Muscle of leg (tissue), 11 donors: ENCODE data around the gene EFCAB6. TPM values are rescaled to one million over a fixed set of nuclear protein-coding genes. Genes with fewer than 3 reads are reported as not detected.

Experiments
- DNase-seq: peaks from one replicate; pipeline ENCODE4 v3.0.0; 2013
- H3K27ac ChIP-seq: one replicate; pipeline ENCODE4 v1.5.1; 2013; ENCODE audit warnings: mild to moderate bottlenecking, low read length, control low read depth
- H3K27me3 ChIP-seq: one replicate; pipeline ENCODE4 v1.6.1; 2013; ENCODE audit warnings: low read length; ENCODE audit not compliant: control insufficient read depth, insufficient read depth
- H3K36me3 ChIP-seq: one replicate; pipeline ENCODE4 v1.6.1; 2013; ENCODE audit warnings: low read length; ENCODE audit not compliant: control insufficient read depth, insufficient read depth
- H3K4me1 ChIP-seq: one replicate; pipeline ENCODE4 v1.6.1; 2013; ENCODE audit warnings: low read length; ENCODE audit not compliant: control insufficient read depth, insufficient read depth
- H3K4me3 ChIP-seq: one replicate; pipeline ENCODE4 v1.5.1; 2013; ENCODE audit warnings: low read length, control low read depth
- H3K9me3 ChIP-seq: replicated peaks from 2 replicates; pipeline ENCODE4 v1.6.1; 2013; ENCODE audit warnings: low read depth, low read length; ENCODE audit not compliant: control insufficient read depth
- WGBS: methylation state at CpG from one replicate; pipeline ENCODE4 v1.1.5; 2013; ENCODE audit warnings: missing lambda C conversion rate; ENCODE audit not compliant: insufficient coverage; 5-methylcytosine and 5-hydroxymethylcytosine counted together
- polyA plus RNA-seq, 8 donors: library from polyadenylated mRNA; unstranded; fragments of 120-200 nt; gene quantifications; one replicate each; pipeline versions ENCODE4 v1.2.1 to v1.2.3, GENCODE V29; 2013; ENCODE audit warnings: inconsistent platforms in 1 of 8, low replicate concordance in 1 of 8; ENCODE audit not compliant: insufficient read length in 8 of 8, insufficient read depth in 1 of 8
- total RNA-seq: library from RNA; stranded (reverse); fragments of 120-200 nt; gene quantifications from one replicate; pipeline ENCODE4 v1.2.4, GENCODE V29; 2013

The EFCAB6 gene
- total and polyA plus RNA-seq, 9 donors, result 0.63 to 1.6 (median 1.1) TPM

GRCh38 chr22:43812890-43813289 lies 785 bp upstream of the EFCAB6 start:
- H3K36me3 ChIP-seq, result peaks cover 2% of the 10 kb centered on the region
- no peak overlapping the region for H3K27ac ChIP-seq
- 69% methylated on average over 2 of the region's 6 CpGs for WGBS
- no peaks in the 10 kb centered on the region for H3K9me3 ChIP-seq
- H3K27me3 ChIP-seq, result no peaks in the 10 kb centered on the region
- peak overlapping the region; percentile 68 for H3K4me3 ChIP-seq
- peaks cover 14% of the 10 kb centered on the region for H3K4me1 ChIP-seq
- no peak for DNase-seq

- Histone ChIP-seq H3K27ac (no peak overlapping the region), H3K9me3 (no peaks in the 10 kb centered on the region), H3K4me1 (peaks cover 14% of the 10 kb centered on the region)
These were observed 342 bp downstream of the EFCAB6 start for GRCh38 chr22:43811777-43812148.

DNA sequence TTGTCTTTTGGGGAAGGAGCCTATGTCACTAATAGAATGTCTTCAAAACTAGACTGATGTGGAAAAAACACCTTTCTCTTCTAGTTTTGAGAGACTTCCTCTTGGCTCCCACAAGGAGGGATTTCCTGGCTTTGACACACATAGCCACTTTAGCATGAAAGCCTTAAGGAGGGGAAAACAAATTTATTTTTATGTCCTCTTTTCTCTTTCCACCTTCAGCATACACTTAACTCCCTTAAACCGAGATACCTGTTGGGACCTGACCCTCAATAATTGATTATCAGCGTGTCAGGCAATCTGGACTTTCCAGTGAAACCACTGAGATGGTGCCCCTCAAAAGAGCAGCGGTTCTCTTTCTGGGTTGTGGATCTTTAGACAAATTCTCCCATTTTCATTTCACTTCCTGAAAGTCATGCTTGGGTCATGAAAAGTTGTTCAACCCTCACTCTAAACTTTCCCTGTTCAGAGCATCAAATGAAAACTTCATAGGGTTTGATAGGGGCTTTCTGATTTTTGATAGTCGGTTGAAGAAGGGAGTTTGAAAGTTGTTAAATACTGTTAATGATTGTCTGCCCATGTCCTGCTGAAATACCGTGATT lies 9.1 kb downstream of the EFCAB6 start:
- H3K36me3 ChIP-seq, result no peaks in the 10 kb centered on the region
- no peak for DNase-seq
- no peak overlapping the region for H3K4me3 ChIP-seq
- H3K4me1 ChIP-seq, result no peaks in the 10 kb centered on the region
- no peaks in the 10 kb centered on the region for H3K27me3 ChIP-seq
- H3K9me3 ChIP-seq, result peaks cover 8% of the 10 kb centered on the region
- H3K27ac ChIP-seq, result no peak overlapping the region
- 82% methylated on average over 2 of the region's 5 CpGs for WGBS

More at GRCh38 chr22:43811777-43812148, 342 bp downstream of the EFCAB6 start:
- Histone ChIP-seq H3K27me3 (no peaks in the 10 kb centered on the region), H3K4me3 (peak overlapping the region; percentile 68), H3K36me3 (peaks cover 2% of the 10 kb centered on the region)
- 0% methylated on average over 20 of the region's 21 CpGs for WGBS
- DNase-seq, result peak; percentile 34

DNA sequence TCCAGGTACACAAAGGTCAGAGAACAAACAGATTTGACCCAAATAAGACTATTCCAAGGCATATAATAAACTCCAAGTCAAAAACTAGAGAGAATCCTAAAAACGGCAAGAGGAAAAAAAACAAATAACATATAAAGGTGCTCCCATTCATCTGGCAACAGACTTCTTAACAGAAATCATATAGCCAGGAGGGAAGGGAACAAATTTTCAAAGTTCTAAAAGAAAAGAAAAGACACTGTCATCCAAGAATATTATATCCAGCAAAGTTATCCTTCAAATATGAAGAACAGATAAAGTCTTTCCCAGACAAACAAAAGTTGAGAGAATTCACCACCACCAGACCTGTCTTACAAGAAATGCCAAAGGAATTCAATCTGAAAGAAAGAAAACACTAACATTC lies 11.1 kb downstream of the EFCAB6 start:
- H3K9me3 ChIP-seq, result peaks cover 8% of the 10 kb centered on the region
- no peak overlapping the region for H3K27ac ChIP-seq
- no peaks in the 10 kb centered on the region for H3K27me3 ChIP-seq
- WGBS, result no CpG with 5 or more reads among the region's 1 CpG
- no peaks in the 10 kb centered on the region for H3K36me3 ChIP-seq
- H3K4me1 ChIP-seq, result no peaks in the 10 kb centered on the region
- no peak overlapping the region for H3K4me3 ChIP-seq
- DNase-seq, result no peak

GRCh38 chr22:43798492-43798891 lies 13.6 kb downstream of the EFCAB6 start:
- Histone ChIP-seq H3K9me3 (peaks cover 8% of the 10 kb centered on the region), H3K4me3 (no peak overlapping the region), H3K27me3 (no peaks in the 10 kb centered on the region), H3K36me3 (no peaks in the 10 kb centered on the region), H3K4me1 (no peaks in the 10 kb centered on the region), H3K27ac (no peak overlapping the region)
- WGBS, result 68% methylated on average over 3 of the region's 5 CpGs
- DNase-seq, result no peak

- DNase-seq, result peak; percentile 70
- H3K4me3 ChIP-seq, result no peak overlapping the region
- 28% methylated on average over 5 of the region's 8 CpGs for WGBS
These were observed 15.5 kb downstream of the EFCAB6 start for GRCh38 chr22:43796567-43796966.

DNA sequence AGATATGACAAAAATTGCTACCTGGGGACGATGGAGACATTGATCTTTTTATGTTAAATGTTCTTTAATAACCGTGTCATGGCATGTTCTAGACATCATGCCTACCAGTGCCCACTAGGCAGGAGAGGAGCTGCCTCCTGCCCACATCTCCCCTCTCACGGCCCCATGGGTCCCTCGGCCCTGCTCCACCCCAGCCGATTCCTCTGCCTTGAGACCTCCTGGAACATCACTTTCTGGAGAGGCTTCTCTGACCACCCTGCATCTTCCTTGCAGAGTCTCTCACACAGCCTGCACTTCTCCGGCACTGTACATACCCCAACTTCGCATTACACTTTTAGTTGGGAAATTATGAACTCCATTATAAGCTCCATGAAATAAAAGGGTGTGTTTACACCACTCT lies 16.8 kb downstream of the EFCAB6 start:
- no peak for DNase-seq
- H3K27me3 ChIP-seq, result no peaks in the 10 kb centered on the region
- no peaks in the 10 kb centered on the region for H3K4me1 ChIP-seq

More at GRCh38 chr22:43796567-43796966, 15.5 kb downstream of the EFCAB6 start:
- H3K36me3 ChIP-seq, result no peaks in the 10 kb centered on the region
- no peaks in the 10 kb centered on the region for H3K27me3 ChIP-seq
- no peaks in the 10 kb centered on the region for H3K4me1 ChIP-seq
- H3K9me3 ChIP-seq, result peaks cover 8% of the 10 kb centered on the region
- no peak overlapping the region for H3K27ac ChIP-seq

DNA sequence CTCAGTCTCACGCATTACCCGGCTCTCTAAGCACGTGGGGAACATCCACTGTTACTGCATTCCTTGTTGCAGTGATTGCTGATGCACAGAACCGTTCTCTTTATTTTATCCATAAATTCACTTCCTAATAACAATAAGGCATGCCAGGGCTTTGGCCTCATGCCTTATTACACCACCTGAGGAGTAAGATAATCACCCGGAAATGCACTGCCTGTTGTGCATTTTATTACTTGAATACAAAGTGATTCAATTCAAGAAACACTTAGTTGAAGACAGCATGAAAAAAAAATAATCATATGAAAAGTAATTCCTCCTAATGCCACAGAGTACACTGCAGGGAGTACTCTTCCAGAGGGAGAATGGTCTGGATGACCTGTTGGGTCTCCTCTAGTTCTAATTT lies 19.2 kb downstream of the EFCAB6 start:
- WGBS, result 42% methylated on average over 3 of the region's 5 CpGs
- no peaks in the 10 kb centered on the region for H3K9me3 ChIP-seq

More for the DNA sequence above, 16.8 kb downstream of the EFCAB6 start:
- Histone ChIP-seq H3K9me3 (peaks cover 4% of the 10 kb centered on the region), H3K36me3 (no peaks in the 10 kb centered on the region), H3K27ac (no peak overlapping the region), H3K4me3 (no peak overlapping the region)
- 66% methylated on average over 4 of the region's 7 CpGs for WGBS

GRCh38 chr22:43789452-43789851 lies 22.7 kb downstream of the EFCAB6 start:
- DNase-seq, result peak; percentile 4
- Histone ChIP-seq H3K27me3 (no peaks in the 10 kb centered on the region), H3K27ac (no peak overlapping the region), H3K36me3 (no peaks in the 10 kb centered on the region), H3K4me1 (no peaks in the 10 kb centered on the region), H3K4me3 (no peak overlapping the region), H3K9me3 (no peaks in the 10 kb centered on the region)
- WGBS, result 40% methylated on average over 6 of the region's 7 CpGs

More for the DNA sequence above, 19.2 kb downstream of the EFCAB6 start:
- no peaks in the 10 kb centered on the region for H3K27me3 ChIP-seq
- H3K4me3 ChIP-seq, result no peak overlapping the region
- no peak for DNase-seq
- no peak overlapping the region for H3K27ac ChIP-seq
- H3K4me1 ChIP-seq, result no peaks in the 10 kb centered on the region
- H3K36me3 ChIP-seq, result no peaks in the 10 kb centered on the region

- Histone ChIP-seq H3K4me1 (no peaks in the 10 kb centered on the region), H3K36me3 (no peaks in the 10 kb centered on the region), H3K4me3 (no peak overlapping the region), H3K9me3 (no peaks in the 10 kb centered on the region), H3K27ac (no peak overlapping the region), H3K27me3 (no peaks in the 10 kb centered on the region)
- no peak for DNase-seq
- no CpG with 5 or more reads among the region's 2 CpGs for WGBS
These were observed 28.3 kb downstream of the EFCAB6 start for GRCh38 chr22:43783777-43784176.

- no peak for DNase-seq
- Histone ChIP-seq H3K27me3 (no peaks in the 10 kb centered on the region), H3K27ac (no peak overlapping the region), H3K9me3 (no peaks in the 10 kb centered on the region), H3K36me3 (no peaks in the 10 kb centered on the region), H3K4me1 (no peaks in the 10 kb centered on the region), H3K4me3 (no peak overlapping the region)
- WGBS, result no CpG with 5 or more reads among the region's 3 CpGs
These were observed 29.7 kb downstream of the EFCAB6 start for GRCh38 chr22:43782448-43782847.
